Activated T-helper 17 cell treated with anti-CD3 and anti-CD28 coated beads, Interleukin-2, amount 50 U/mL, for 72 hours (primary cell): Measurements from ENCODE around the gene RGL1. TPM values are rescaled to one million over a fixed set of nuclear protein-coding genes. Genes with fewer than 3 reads are reported as not detected.

Experiments
- ATAC-seq: fragments of 150-1000 bp; cut with Tn5 transposase; replicated peaks from 2 replicates; pipeline ENCODE4 v1.10.0; 2021; ENCODE audit warnings: mild to moderate bottlenecking, moderate library complexity
- H3K27ac Mint-ChIP-seq: one replicate; pipeline ENCODE4 v1.8.0; 2022; ENCODE audit warnings: mixed read lengths
- H3K27me3 Mint-ChIP-seq: one replicate; pipeline ENCODE4 v1.8.0; 2022; ENCODE audit warnings: mixed read lengths
- H3K36me3 Mint-ChIP-seq: one replicate; pipeline ENCODE4 v1.8.0; 2022; ENCODE audit warnings: low read depth, mild to moderate bottlenecking, mixed read lengths
- H3K4me1 Mint-ChIP-seq: one replicate; pipeline ENCODE4 v1.8.0; 2022; ENCODE audit warnings: mixed read lengths
- H3K4me3 Mint-ChIP-seq: one replicate; pipeline ENCODE4 v1.8.0; 2022; ENCODE audit warnings: mild to moderate bottlenecking, mixed read lengths
- H3K9me3 Mint-ChIP-seq: one replicate; pipeline ENCODE4 v1.8.0; 2022; ENCODE audit warnings: mixed read lengths
- total RNA-seq, 2 donors: library from RNA; stranded (reverse); gene quantifications; one replicate each; pipeline ENCODE4 v1.2.3, GENCODE V29; 2022

The RGL1 gene
- total RNA-seq, 2 donors from 2014 or later, result 1.7 to 2.6 TPM

DNA sequence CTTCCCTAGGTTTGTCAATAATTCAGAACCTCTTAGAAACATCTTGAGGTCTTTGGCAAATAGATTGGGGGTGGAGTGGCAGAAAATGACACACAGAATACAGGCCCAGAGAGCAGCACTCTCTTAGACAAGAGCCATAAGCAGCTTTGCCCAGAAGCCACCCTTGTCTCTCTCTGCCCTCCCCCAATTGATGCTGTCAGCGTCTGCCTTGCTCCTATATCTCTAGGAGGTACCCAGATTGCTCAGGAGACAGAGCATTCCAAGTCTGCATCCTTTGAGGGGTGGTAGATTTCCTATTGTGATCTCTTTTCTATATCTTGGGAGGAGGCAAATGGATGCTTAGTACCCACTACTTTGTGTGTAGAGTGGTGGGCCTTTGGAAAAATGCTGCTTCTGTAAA lies 1.8 kb downstream of the RGL1 start:
- Mint-ChIP-seq H3K4me3 (peak overlapping the region; percentile 12), H3K36me3 (no peaks in the 10 kb centered on the region), H3K4me1 (no peaks in the 10 kb centered on the region), H3K27me3 (peaks cover 23% of the 10 kb centered on the region), H3K27ac (no peak overlapping the region), H3K9me3 (peaks cover 5% of the 10 kb centered on the region)
- no peak for ATAC-seq

DNA sequence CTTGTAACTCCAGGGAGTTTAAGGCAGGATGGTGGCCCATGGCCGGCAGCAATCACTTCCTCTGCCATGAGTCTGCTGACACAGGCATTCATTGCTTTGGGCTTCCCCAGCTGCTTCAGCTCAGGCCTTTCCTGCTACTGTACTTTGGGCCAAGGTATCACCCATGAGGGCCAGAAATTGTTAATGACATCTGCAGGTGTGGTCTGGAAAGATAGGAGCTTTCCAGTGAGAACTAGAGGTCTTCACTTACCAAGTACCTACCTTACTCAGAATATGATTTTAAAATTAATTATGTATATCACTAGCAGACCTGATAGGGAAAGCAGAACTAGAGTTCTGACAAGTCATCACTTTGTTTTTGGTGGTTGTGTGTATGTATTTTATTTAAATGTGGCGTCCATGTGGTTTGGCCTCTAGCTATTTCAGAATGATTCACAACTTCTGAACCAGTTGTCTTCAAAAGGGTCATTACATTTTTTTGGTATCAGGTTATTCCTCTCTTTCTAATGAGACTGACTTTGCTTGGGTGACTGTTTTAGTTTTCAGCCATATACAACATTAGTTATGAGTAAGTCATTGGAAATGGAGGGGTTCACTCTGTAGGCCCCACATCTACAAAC lies 2.7 kb downstream of the RGL1 start:
- Mint-ChIP-seq H3K27me3 (peaks cover 23% of the 10 kb centered on the region), H3K4me3 (peak overlapping the region; percentile 12), H3K36me3 (no peaks in the 10 kb centered on the region), H3K9me3 (peaks cover 5% of the 10 kb centered on the region), H3K27ac (no peak overlapping the region), H3K4me1 (no peaks in the 10 kb centered on the region)
- peak; percentile 44 for ATAC-seq

DNA sequence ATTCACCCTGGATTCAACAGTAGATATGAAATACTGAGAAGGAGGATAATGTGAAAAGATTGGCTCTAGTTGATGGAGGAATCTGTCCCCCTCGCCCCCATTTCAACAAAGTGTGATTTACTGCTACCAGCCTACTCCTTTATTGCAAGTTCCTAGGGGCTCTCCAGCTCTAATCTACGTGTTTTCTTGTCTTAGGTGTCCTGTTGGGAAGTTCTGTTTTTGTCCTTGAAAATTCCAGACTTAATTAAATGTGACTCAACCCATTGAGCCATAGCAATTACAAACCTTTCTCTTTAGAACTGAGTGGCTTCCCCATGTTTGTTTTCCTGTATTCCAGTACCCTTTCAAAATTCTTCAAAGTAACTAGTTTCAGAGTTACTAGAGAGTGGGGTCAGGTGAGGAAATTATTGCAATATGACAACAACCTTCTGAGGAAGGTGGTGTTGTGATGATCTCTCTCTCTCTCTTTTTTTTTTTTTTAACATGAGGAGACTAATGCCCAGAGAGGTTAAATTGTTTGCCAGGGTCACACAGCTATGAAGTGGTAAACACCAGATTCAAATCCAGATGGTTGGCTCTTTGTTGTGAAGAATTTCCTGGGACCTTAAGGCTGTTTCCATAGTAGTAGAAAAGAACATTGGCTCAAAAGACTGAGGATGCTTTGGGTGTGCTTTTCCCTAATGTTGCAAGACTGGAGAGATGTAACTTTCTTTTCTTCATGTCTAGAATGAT lies 3.5 kb downstream of the RGL1 start:
- no peak overlapping the region for H3K4me3 Mint-ChIP-seq
- no peaks in the 10 kb centered on the region for H3K36me3 Mint-ChIP-seq
- H3K27me3 Mint-ChIP-seq, result peaks cover 20% of the 10 kb centered on the region
- ATAC-seq, result no peak
- no peaks in the 10 kb centered on the region for H3K4me1 Mint-ChIP-seq
- no peaks in the 10 kb centered on the region for H3K9me3 Mint-ChIP-seq
- H3K27ac Mint-ChIP-seq, result no peak overlapping the region

DNA sequence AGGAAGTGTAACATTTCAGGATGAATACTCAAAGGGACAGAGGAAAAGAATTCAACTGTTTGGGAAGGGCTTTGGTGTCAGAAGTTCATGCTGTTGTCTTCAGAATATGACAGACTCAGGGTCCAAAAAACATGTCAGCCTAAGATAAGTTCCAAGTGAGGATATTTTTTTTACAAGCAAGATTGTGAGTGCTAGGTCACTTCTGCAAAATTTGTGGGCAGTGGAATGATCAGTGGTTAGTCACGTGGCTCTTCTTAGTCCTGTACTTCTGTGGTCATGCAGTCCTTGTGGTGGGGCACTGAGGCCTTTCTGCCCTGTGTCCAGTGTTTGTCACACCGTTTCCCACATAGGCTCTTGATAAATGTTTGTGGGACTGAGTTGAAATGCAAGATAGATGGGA lies 5.2 kb downstream of the RGL1 start:
- H3K4me1 Mint-ChIP-seq, result no peaks in the 10 kb centered on the region
- H3K9me3 Mint-ChIP-seq, result no peaks in the 10 kb centered on the region
- no peak overlapping the region for H3K27ac Mint-ChIP-seq
- H3K27me3 Mint-ChIP-seq, result peaks cover 14% of the 10 kb centered on the region
- no peak for ATAC-seq
- H3K36me3 Mint-ChIP-seq, result no peaks in the 10 kb centered on the region
- H3K4me3 Mint-ChIP-seq, result no peak overlapping the region

DNA sequence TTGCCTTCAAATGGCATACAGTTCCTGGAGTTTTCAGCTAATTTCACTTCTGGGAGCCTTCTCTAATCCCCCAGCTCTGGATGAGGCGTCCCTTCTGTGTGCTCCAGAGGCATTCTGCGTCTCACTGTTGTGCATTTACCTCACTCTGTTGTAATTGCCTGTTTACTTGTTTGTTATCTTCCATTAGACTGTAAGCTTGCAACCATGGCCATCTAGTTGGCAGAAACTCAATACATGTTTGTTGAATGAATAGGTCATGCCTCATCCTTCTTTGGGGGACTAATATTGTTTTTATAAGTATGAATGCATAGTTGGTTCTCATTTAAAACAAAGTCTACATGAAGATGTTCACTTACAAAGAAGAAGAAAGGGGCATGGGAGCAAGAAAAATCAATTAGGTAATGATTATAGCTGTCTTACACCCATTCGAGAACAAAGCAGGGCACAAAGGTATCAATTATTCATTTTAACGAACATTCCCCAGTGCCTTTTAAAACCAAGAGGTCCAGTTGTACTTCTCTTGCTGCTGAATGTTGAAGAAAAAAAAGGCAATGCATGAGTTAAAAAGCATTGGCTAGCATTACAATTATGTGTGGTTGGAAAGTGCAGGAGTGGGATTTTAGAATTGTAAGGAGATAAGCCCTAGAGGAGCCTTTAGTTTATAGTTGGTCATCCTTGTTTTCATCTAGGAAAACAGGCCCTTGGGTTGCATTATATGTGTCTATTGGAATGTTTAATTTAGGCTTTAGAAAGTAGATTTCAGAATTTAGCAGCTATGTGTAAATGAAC lies 6.0 kb downstream of the RGL1 start:
- Mint-ChIP-seq H3K9me3 (no peaks in the 10 kb centered on the region), H3K4me1 (no peaks in the 10 kb centered on the region), H3K36me3 (no peaks in the 10 kb centered on the region), H3K4me3 (no peak overlapping the region), H3K27me3 (peaks cover 9% of the 10 kb centered on the region), H3K27ac (no peak overlapping the region)
- ATAC-seq, result no peak

DNA sequence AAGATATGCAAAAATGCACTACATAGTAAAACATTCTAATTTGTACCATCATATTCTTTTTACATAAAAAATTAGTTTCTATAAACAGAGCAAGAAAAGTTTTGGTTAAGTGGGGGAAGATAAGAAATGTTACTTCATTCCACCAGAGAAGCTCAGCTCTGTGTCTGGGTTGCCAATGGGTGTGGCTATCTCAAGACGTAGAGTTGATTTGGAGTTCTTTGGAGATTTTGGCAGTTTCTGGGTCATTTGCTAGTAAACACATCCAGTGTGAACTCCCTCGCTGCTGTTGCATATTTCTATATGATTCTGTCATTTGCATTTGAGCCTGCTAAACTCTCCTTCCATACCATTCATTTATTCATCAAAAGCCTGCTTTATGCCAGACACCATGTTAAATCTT lies 7.2 kb downstream of the RGL1 start:
- no peaks in the 10 kb centered on the region for H3K4me1 Mint-ChIP-seq
- ATAC-seq, result no peak
- H3K27ac Mint-ChIP-seq, result no peak overlapping the region
- H3K36me3 Mint-ChIP-seq, result no peaks in the 10 kb centered on the region
- no peak overlapping the region for H3K4me3 Mint-ChIP-seq
- H3K27me3 Mint-ChIP-seq, result no peaks in the 10 kb centered on the region
- no peaks in the 10 kb centered on the region for H3K9me3 Mint-ChIP-seq

DNA sequence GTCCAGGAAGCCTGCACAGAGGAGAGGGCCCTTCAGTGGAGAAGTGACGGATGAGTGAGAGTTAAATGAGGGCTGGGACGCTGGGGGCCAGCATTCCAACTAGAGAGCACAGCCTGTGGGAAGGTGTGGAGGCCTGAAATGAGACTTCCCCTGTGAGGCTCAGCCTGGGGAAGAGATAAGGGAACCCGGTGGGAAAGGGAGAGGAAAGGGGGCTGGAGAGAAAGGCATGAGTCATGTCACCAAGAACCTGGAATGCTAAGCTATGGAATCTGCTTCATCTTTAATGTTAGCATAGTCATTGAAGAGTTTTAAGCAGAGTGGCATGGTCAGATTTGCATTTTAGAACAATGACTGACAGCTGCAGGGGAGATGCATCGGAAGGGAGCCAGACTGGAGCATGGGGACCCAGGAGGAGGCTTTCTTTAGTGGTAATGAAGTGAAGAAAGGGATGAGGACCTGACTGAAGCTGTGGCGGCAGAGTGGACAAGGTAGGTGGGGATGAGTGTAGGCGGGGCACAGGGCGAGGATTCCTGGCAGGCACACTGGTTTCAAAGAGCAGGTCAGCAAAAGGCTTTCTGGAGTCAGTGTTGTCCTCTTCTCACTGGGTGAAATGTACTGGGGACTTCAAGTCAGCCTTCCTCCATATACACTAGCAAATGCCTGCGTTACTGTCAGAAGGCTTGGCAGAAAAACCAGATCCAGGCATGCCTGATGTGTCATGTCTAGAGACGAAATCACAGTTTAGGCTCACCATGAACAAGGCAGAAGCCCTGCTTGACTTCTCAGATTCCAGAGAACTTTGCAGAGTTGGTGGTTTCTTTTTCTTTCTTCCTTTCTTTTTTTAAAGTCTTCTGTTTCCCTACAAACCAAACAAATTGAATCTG lies 8.0 kb downstream of the RGL1 start:
- no peaks in the 10 kb centered on the region for H3K9me3 Mint-ChIP-seq
- H3K36me3 Mint-ChIP-seq, result no peaks in the 10 kb centered on the region
- no peak for ATAC-seq
- no peak overlapping the region for H3K4me3 Mint-ChIP-seq
- no peaks in the 10 kb centered on the region for H3K27me3 Mint-ChIP-seq
- no peak overlapping the region for H3K27ac Mint-ChIP-seq
- no peaks in the 10 kb centered on the region for H3K4me1 Mint-ChIP-seq

DNA sequence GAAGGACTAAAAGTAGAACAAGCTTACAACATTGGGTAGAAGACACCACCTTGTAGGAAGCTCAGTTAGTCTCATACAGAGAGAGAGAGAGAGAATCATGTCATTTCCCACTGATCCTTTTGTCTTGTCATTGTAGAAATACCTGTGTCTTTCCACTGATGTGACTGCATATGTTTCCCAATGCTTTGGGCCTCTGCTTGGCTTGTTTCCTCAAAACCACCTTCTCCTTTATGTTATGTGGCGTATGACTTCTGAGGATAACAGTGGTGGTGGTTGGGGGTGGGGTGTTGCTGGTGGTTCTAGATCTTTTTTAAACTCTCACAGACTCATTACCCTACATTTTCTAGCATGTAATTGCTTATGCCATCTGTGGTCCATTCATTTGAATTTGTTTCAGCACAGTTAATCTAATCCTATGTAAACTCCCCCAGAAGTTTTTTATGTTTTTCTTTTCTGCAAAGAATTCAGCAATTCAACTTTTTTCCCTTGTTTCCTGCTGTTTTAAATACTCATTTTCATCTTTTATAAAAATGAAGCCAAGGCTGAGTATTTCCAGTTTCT lies 9.3 kb downstream of the RGL1 start:
- no peak for ATAC-seq
- Mint-ChIP-seq H3K9me3 (no peaks in the 10 kb centered on the region), H3K4me1 (no peaks in the 10 kb centered on the region), H3K4me3 (no peak overlapping the region), H3K27me3 (no peaks in the 10 kb centered on the region), H3K27ac (no peak overlapping the region), H3K36me3 (no peaks in the 10 kb centered on the region)

DNA sequence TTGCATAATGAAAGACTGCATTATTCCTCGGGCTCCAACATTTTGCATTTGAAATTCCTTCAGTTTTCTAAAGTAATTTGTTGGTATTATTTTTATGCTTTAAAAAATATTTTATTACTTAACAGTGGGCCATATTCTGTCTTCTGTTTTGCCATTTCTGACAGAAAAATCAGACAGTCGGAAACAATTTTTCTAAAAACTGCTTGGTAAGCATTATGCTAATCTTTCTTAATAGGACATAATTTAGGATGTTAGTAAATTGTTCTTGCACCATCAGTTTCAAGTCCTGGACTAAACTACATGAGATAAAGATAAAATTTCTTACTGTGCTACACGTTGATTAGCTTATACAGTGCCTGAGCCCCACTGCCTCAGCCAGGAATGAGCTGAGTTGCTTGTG lies 11.2 kb downstream of the RGL1 start:
- Mint-ChIP-seq H3K36me3 (no peaks in the 10 kb centered on the region), H3K9me3 (no peaks in the 10 kb centered on the region), H3K27ac (no peak overlapping the region), H3K4me3 (no peak overlapping the region), H3K27me3 (no peaks in the 10 kb centered on the region), H3K4me1 (no peaks in the 10 kb centered on the region)
- ATAC-seq, result no peak

DNA sequence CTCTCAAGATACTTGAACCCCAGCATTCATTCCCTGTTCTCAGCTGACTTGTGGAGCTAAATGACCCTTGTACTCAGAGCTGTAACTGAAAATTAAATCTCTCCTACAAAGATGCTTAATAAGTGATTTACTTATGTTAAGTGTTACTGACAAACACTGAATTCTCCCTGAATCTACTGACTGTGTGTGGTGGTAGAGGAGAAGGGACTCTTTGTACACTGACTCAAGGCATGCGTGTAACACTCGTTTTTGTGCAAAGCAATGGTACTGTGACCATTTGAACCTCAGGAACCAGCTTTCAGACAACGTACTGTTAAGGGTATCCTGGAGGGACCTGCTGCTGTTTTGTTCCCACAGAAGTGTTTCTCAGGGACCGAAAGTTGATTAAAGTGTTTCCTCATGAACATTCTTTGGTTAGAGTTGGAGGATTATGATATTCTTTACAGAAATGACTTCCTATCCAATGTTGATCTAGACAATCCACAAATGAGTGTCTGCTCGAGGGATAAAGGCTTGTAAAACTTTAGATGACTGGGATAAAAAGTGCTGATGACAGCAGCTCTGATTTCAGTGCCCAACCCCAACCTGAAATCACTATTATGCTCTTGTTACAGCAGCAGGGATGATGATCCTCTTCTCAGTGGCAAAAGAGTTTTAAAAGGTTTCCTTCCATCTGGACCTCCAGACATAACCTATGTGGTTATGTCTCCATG lies 12.8 kb downstream of the RGL1 start:
- Mint-ChIP-seq H3K4me1 (no peaks in the 10 kb centered on the region), H3K4me3 (no peak overlapping the region), H3K27me3 (no peaks in the 10 kb centered on the region), H3K27ac (no peak overlapping the region), H3K36me3 (no peaks in the 10 kb centered on the region), H3K9me3 (no peaks in the 10 kb centered on the region)
- ATAC-seq, result no peak

DNA sequence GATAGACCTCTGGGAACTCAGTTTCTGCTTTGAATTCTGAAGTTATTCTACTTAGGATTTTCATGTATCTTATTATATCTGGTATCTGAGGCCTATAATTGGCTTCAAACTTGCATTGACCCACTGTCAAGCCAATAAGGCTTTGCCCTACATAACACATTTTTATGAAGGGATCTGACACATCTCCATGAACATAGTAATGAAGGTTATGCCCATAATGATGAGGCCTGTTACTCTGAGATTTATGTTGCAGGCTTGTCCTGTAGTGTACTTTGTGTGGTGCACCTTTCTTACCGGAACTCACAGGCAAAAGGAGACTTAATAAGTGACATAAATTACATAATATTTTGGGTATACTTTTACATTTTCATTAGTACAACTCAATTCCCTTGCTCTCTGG lies 14.1 kb downstream of the RGL1 start:
- no peaks in the 10 kb centered on the region for H3K27me3 Mint-ChIP-seq
- no peak overlapping the region for H3K4me3 Mint-ChIP-seq
- H3K36me3 Mint-ChIP-seq, result no peaks in the 10 kb centered on the region
- no peaks in the 10 kb centered on the region for H3K9me3 Mint-ChIP-seq
- H3K4me1 Mint-ChIP-seq, result no peaks in the 10 kb centered on the region
- H3K27ac Mint-ChIP-seq, result no peak overlapping the region
- no peak for ATAC-seq

DNA sequence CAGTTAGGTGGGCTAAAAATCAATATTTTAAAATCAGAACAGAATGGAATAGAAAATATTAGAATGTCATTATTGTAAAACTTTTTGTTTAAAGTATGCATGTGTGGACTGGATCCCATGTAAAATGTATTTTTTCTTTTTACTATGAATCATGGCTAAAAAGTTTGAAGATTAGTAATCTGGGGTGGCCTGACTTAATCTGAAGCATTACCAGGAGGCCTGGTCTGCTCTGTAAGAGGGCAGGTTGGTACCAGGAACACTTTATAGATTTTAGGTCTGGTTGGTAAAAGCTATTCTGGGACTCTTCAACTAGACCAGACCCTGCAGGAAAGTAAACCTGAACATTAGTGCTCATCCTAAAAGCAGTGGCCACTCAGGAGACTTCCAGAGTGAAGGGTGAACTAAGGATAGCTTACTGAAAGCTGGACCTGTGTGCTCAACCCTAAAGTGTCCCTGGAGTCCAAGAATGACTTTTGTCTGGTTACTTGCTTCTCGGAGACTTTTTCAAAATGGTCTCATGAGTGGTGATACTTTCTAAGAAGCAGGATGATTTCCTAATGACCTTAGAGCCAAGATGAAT lies 16.5 kb downstream of the RGL1 start:
- Mint-ChIP-seq H3K4me3 (no peak overlapping the region), H3K27ac (no peak overlapping the region), H3K9me3 (no peaks in the 10 kb centered on the region), H3K27me3 (no peaks in the 10 kb centered on the region), H3K4me1 (no peaks in the 10 kb centered on the region), H3K36me3 (no peaks in the 10 kb centered on the region)
- no peak for ATAC-seq

DNA sequence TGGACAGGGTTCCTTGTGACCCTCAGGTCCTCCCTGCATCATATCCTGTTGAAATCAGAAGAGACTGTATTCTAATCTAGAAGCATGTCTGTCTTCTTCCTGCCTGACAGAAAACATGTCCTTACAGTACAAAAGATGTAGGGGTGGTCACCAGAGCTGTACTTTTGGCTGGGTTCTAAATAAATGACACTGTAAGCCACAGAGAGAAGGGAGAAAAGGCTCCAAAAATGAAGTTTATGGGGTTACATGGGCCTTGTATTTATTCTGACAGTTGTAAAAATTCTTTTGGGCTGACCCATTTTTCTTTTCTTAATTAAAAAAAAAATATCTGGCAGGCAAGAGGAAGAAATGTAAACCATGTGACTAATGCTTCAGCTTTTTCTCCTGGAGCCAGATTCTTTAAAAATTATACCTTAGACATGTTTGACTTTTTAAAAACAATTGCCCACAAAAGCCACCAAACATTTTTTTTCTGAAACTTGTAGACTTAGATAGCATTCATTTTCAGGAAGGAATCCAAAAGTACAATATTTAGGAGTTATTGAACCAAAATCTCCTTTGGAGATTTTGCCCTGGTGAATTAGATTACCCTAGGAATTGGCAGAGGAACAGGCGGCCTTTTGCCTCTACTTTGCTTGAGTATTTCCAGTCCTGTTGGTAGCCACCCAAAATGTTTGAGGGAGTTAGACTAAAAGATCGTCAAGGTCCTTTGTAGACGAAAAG lies 17.1 kb downstream of the RGL1 start:
- Mint-ChIP-seq H3K36me3 (no peaks in the 10 kb centered on the region), H3K9me3 (no peaks in the 10 kb centered on the region), H3K4me1 (no peaks in the 10 kb centered on the region), H3K4me3 (no peak overlapping the region), H3K27ac (no peak overlapping the region), H3K27me3 (no peaks in the 10 kb centered on the region)
- no peak for ATAC-seq
